Colon (tissue), 2 donors: ENCODE measurements around the gene ALDH1A1.
"Not testable (repeated sequence)": the region's sequence is repeated elsewhere in the genome, so short reads cannot be mapped to it uniquely, and the experiment has no call there.

Experiments
- FAIRE-seq: peaks from 2 replicates; lab custom pipeline; 2012; peaks lifted over from hg19 to GRCh38; lab: Jason Lieb, UNC
- donor health status: control.
- donor health status: control.

ALDH1A1 gene

DNA sequence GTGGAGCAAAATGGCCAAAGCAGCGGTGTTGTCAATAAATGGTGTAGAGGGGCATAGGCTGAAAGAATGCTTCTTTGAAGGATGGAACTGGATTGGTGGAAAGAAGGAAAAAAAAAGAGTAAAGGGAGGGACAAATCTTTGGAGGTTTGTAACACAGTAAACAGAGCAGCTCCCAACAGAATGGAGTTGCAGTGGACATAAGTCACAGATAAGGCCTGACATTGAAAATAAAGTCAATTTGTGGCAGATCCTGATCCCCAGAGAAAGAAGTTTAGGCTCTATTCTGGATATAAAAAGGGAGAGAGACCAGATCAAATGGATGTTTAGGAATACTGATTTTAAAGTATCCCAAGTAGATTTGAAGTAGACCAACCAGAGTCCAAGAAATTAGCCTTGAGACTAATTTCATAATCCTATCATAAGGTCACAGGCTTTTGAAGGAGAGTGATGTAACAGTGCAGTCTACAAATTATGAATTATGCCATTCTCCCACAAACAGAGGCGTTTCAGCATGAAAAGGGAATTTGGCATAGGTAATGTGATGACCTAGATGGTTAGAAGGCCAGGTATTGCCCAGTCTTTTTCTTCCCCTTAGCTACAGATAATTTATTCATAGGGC lies 8.9 kb downstream of the ALDH1A1 start:
- no peak for FAIRE-seq

DNA sequence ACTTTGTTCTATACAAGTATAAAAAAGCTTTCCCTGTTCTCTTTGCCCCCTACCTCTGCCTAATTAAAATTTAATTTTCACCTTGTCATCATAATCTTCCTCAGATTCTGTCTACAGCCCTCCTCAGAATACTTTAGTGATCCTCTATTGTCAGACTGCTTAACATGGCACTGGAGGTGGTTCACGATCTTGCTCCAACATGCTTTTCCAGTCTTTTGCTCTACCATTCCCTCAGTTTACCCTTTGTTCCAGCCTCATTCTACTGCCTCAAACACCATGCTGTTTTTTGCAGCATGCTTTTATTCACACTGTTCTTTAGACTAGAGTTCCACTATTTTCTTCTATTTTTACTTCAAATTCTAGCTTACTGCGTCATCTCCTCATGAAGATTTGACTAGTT lies 10.4 kb downstream of the ALDH1A1 start:
- no peak for FAIRE-seq

DNA sequence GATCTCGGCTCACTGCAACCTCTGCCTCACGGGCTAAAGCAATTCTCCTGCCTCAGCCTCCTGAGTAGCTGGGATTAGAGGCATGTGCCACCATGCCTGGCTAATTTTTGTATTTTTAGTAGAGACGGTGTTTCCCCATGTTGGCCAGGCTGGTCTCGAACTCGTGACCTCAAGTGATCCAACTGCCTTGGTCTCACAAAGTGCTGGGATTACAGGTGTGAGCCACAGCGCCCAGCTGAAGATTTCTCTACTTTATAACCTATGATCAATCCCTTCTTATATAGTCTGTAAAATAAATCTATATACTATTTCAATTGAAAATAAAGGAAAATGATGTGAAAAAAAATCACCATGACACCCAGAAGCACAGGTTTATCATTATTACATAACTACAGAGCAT lies 13.3 kb downstream of the ALDH1A1 start:
- not testable (repeated sequence) for FAIRE-seq

DNA sequence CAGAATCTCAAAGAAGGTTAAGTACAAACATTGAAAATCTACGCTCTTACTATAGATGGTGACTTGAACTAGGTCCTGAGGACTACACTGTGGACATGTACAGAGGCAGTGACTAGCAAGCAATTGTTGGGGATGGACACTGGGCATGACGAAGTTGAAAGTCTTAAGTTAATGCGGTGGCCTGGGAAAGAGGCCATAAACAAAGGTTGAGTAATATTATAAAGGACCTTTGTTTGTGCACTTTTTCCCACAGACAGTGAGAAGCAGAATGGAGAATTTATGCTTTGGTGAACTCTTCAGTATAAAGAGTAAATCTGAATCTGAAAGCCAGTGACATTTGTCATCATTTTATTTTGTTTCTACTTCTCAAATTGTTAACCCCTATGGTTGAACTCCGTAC lies 15.3 kb downstream of the ALDH1A1 start:
- no peak for FAIRE-seq

GRCh38 chr9:72936679-72937078 lies 16.2 kb downstream of the ALDH1A1 start:
- no peak for FAIRE-seq

GRCh38 chr9:72936266-72936665 lies 16.6 kb downstream of the ALDH1A1 start:
- no peak for FAIRE-seq

DNA sequence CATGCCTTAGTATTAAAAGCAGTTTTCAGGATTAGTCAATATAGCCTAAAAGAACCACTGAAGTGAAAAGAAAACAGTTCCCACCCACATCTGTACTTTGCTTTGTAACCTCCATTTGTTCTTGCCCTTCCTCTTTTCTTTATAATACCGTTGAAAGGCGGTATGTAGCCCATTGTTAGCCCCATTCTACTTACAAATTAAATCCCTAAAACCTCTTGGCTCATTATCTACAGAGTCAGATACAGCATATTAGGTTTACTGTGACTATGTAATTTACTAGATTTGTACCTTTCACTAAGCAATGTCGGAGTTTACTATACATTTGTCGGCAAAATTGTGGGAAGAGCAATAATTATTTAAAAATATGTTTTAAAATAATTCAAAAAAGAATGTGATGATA lies 17.3 kb downstream of the ALDH1A1 start:
- FAIRE-seq = peak; percentile 10

DNA sequence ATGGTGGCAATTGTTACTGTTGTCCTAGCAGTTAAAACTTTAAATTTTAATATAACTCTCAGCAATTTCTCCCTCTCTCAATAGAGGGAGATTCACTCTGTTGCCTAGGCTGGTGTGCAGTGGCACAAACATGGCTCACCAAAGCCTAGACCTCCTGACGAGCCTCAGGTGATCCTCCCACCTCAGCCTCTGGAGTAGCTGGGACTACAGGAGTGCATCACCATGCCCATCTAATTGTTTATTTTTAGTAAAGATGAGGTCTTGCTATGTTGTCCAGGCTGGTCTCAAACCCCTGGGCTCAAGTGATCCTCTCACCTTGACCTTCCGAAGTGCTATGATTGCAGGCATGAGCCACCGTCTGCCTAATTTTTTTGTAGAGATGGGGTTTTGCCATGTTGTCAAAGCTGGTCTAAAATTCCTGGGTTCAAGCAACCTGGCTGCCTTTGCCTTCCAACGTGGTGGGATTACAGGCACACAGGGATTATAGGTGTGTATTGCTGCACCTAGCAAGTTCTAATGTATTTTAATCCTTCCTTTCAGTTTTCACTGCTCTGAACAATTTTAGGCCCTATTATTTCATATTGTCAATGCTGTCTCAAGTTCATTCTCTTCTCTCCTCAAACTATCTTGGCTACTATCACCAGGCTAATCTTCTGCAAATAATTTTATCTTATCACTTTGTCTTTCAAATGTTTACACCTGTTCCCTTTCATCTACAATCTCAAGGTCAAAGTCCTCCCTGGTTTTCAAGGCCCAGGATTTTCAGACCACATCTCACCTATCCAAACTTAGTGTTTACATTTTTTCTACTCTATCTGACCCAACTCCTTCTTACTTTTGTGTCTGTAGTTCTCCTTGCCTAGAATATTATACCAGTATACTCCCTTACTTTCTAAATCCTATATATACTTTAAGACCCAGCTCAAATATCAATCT lies 18.9 kb downstream of the ALDH1A1 start:
- no peak for FAIRE-seq

- no peak for FAIRE-seq
Observed at GRCh38 chr9:72932619-72933018, 20.2 kb downstream of the ALDH1A1 start.

GRCh38 chr9:72931897-72932296 lies 21.0 kb downstream of the ALDH1A1 start:
- no peak for FAIRE-seq

- no peak for FAIRE-seq
Observed at GRCh38 chr9:72931437-72931836, 21.4 kb downstream of the ALDH1A1 start.

GRCh38 chr9:72930828-72931227 lies 22.0 kb downstream of the ALDH1A1 start:
- FAIRE-seq = no peak

GRCh38 chr9:72929542-72929941 lies 23.3 kb downstream of the ALDH1A1 start:
- FAIRE-seq = no peak

DNA sequence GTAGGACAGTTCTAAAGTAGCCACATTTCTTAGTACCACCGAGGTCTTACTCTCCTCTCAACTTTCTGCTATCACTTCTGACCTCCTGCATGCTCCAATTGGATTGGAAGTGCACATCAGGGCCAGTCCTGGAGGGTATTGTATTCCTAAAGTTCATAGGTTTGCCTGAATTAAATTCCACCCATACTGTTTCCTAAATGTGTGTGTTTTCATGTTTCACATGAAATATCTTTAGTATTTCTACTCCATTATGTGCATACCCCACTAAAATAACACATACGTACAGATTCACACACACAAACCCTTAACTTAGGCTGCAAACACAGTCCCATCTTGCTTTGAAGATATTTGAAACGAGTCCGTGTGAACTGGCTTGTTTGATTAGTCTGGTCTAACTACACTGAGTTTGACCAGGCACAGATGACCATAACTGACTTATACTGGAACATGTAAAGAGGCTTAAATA lies 24.8 kb downstream of the ALDH1A1 start:
- no peak for FAIRE-seq

- no peak for FAIRE-seq
Observed at GRCh38 chr9:72926506-72926905, 26.3 kb downstream of the ALDH1A1 start.

DNA sequence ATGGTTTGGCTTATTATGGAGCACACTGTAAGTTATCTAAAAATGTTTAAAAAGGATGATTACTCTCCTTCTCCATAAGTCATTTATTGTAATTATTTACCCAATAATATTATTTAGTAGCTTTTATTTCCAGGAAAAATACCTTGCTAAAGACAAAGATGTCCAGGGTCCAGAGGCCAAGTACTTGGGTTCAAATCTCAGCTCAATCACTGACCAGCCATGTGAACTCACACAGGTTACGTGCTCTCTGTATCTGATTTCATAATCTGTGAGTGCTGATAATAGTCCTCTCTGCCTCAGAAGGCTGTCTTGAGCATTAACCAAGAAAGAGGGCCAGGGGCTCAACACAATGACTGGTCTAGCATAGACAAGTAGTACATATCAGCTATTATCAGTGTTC lies 27.0 kb downstream of the ALDH1A1 start:
- no peak for FAIRE-seq

DNA sequence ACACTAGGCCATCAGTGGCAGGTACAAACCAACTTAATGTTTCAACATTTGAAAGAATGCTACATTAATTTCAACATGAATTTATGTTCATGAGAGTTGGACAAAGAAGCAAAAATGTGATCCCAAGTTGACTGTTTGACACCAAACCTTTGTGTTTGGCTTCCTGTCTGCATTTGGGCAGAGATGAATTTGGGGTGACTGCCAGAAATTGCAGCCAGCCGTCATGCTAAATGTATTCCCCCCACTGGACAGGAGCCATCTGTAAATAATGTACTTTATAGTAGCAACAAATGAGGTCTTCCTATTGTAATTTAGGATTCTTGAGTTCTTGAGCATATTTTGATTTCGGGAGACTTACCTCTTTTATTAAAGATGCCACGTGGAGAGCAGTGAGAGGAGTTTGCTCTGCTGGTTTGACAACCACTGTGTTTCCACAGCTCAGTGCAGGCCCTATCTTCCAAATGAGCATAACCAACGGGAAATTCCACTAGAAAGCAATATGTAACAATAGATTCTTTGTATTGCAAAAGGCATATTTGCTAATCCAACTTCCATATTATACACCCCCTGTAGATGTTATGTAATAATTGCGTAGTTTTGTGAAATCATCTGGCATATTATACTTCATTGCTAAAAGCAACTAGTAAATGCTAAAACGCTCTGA lies 27.6 kb downstream of the ALDH1A1 start:
- no peak for FAIRE-seq

- peak; percentile 14 for FAIRE-seq
Observed at GRCh38 chr9:72924154-72924790, 28.6 kb downstream of the ALDH1A1 start.

DNA sequence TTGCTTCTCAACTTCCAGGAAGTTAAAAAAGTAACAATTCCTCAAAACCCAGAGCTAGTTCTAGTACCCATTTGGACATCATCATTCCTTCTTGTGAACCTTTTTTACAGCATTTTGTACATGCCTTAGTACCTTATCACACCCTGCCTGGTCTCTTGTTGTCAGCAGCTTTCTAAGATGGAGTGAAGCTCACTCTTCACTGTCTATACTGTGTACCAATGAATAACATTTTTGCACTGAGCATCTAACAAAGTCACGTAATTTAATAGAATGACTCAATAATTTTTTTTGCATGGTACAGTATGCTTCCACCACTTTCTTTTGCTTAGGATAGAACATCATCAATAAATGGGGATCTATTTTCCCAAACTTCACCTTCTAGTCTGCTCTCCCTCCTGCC lies 29.8 kb downstream of the ALDH1A1 start:
- FAIRE-seq = no peak

DNA sequence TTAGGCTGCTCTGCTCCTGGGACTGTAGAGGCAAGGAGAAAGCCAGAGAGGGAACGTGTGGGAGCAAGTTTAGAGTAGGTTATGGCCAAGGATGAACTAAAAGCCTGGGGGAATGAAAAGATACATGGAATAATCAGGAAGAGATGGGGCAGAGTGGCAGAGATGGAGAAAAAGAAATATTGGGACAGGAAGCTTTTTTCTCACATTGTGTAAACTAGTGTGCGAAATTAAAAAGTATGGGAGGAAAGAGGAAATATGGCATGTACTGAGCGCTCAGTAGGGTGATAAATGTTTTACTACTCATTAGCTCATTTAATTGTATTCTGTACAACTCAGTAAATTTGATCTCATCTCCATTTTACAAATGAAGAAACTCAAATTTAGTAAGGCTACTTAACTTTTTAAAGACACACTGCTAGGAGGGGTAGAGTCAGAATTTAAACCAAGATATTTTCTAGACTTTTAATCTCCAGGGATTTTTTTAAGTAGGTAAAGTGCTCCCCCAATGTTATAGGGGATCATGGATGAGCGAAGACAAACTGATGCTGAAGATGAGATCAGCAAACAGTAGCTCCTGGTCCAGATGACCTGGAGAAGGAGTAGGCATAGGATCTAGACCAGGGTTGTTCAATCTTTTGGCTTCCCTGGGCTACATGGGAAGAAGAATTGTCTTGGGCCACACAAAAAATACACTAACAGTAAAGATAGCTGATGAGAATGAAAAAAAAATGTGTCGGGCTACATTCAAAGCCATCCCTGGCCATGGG lies 30.8 kb downstream of the ALDH1A1 start:
- FAIRE-seq = no peak

- FAIRE-seq = no peak
Observed at GRCh38 chr9:72919246-72919945, 33.5 kb downstream of the ALDH1A1 start.
